Trophoblast cell (in vitro differentiated cells and primary cell): Measurements from ENCODE around the gene ABHD1.

ENCODE experiments used
- DNase-seq, 2 donors: peaks; one replicate each; pipeline ENCODE4 v3.0.0-alpha.2; 2016
- H2AFZ ChIP-seq: 2 replicates; pipeline ENCODE4 v1.6.1; 2013; ENCODE audit warnings: low read length, moderate library complexity, mild to moderate bottlenecking; ENCODE audit not compliant: insufficient read depth, poor library complexity
- H2AK5ac ChIP-seq: 2 replicates; pipeline ENCODE4 v1.6.1; 2013; ENCODE audit warnings: mild to moderate bottlenecking, low read length
- H2BK120ac ChIP-seq: 2 replicates; pipeline ENCODE4 v1.6.1; 2013; ENCODE audit warnings: low read length, mild to moderate bottlenecking, moderate library complexity; ENCODE audit not compliant: insufficient read depth, poor library complexity
- H2BK12ac ChIP-seq: 2 replicates; pipeline ENCODE4 v1.6.1; 2013; ENCODE audit warnings: mild to moderate bottlenecking, low read length, moderate library complexity
- H2BK5ac ChIP-seq: 2 replicates; pipeline ENCODE4 v1.6.1; 2013; ENCODE audit warnings: low read length, low read depth, moderate library complexity, mild to moderate bottlenecking; ENCODE audit not compliant: poor library complexity
- H3K14ac ChIP-seq: 2 replicates; pipeline ENCODE4 v1.6.1; 2013; ENCODE audit warnings: mild to moderate bottlenecking, low read length
- H3K18ac ChIP-seq: 2 replicates; pipeline ENCODE4 v1.6.1; 2013; ENCODE audit warnings: mild to moderate bottlenecking, low read length
- H3K23ac ChIP-seq: 2 replicates; pipeline ENCODE4 v1.6.1; 2013; ENCODE audit warnings: low read length
- H3K27ac ChIP-seq: 2 replicates; pipeline ENCODE4 v1.5.1; 2013; ENCODE audit warnings: low read depth, mild to moderate bottlenecking, inconsistent platforms, low read length, moderate library complexity
- H3K27me3 ChIP-seq: 2 replicates; pipeline ENCODE4 v1.6.1; 2013; ENCODE audit warnings: inconsistent platforms, mild to moderate bottlenecking, low read length, moderate library complexity; ENCODE audit not compliant: insufficient read depth
- H3K36me3 ChIP-seq, 2 experiments: 1 replicate in 1 of 2; 2 replicates in 1 of 2; pipeline ENCODE4 v1.6.1; 2013; ENCODE audit warnings: low read length in 2 of 2, mild to moderate bottlenecking in 2 of 2, moderate library complexity in 1 of 2; ENCODE audit not compliant: insufficient read depth in 2 of 2, control insufficient read depth in 1 of 2
- H3K4ac ChIP-seq: 2 replicates; pipeline ENCODE4 v1.6.1; 2013; ENCODE audit warnings: low read depth, mild to moderate bottlenecking, low read length, moderate library complexity
- H3K4me1 ChIP-seq, 2 experiments: 1 replicate in 1 of 2; 2 replicates in 1 of 2; pipeline ENCODE4 v1.6.1; 2013; ENCODE audit warnings: low read length in 2 of 2, mild to moderate bottlenecking in 2 of 2, moderate library complexity in 1 of 2; ENCODE audit not compliant: insufficient read depth in 2 of 2, control insufficient read depth in 1 of 2
- H3K4me2 ChIP-seq: 2 replicates; pipeline ENCODE4 v1.6.1; 2013; ENCODE audit warnings: inconsistent platforms, mild to moderate bottlenecking, low read length, moderate library complexity
- H3K4me3 ChIP-seq: 2 replicates; pipeline ENCODE4 v1.5.1; 2013; ENCODE audit warnings: mild to moderate bottlenecking, low read depth, low read length, inconsistent platforms
- H3K79me1 ChIP-seq: one replicate; pipeline ENCODE4 v1.6.1; 2013; ENCODE audit warnings: low read length
- H3K79me2 ChIP-seq: 2 replicates; pipeline ENCODE4 v1.6.1; 2013; ENCODE audit warnings: low read length, mild to moderate bottlenecking; ENCODE audit not compliant: control insufficient read depth, insufficient read depth, poor library complexity
- H3K9ac ChIP-seq: 2 replicates; pipeline ENCODE4 v1.6.1; 2013; ENCODE audit warnings: mild to moderate bottlenecking, low read length
- H3K9me3 ChIP-seq: 2 replicates; pipeline ENCODE4 v1.6.1; 2013; ENCODE audit warnings: low read depth, mild to moderate bottlenecking, control low read depth, inconsistent platforms, low read length; ENCODE audit not compliant: insufficient read depth
- H4K12ac ChIP-seq: 2 replicates; pipeline ENCODE4 v1.6.1; 2013; ENCODE audit warnings: low read depth, mild to moderate bottlenecking, low read length, moderate library complexity
- H4K8ac ChIP-seq: 2 replicates; pipeline ENCODE4 v1.6.1; 2013; ENCODE audit warnings: low read depth, mild to moderate bottlenecking, low read length, moderate library complexity
- H4K91ac ChIP-seq: one replicate; pipeline ENCODE4 v1.6.1; 2013; ENCODE audit warnings: low read depth, mild to moderate bottlenecking, low read length, moderate library complexity
- WGBS: extraction: QIAGEN DNeasy Blood & Tissue Kit; methylation state at CpG from one replicate; pipeline ENCODE4 v1.1.7; 2013; ENCODE audit warnings: missing lambda C conversion rate; ENCODE audit not compliant: insufficient read length, insufficient coverage; ENCODE audit errors: extremely low coverage; 5-methylcytosine and 5-hydroxymethylcytosine counted together

The ABHD1 gene

GRCh38 chr2:27121906-27122305 is 1.7 kb upstream of the ABHD1 start:
- no peak overlapping the region for H3K23ac ChIP-seq
- H4K12ac ChIP-seq, result no peak overlapping the region
- H4K8ac ChIP-seq, result no peak overlapping the region
- H3K9ac ChIP-seq, result no peak overlapping the region
- no peak overlapping the region for H4K91ac ChIP-seq
- no peak for DNase-seq
- no peak overlapping the region for H3K27ac ChIP-seq
- H3K36me3 ChIP-seq, result no peaks in the 10 kb centered on the region
- no peak overlapping the region for H2BK120ac ChIP-seq
- no peak overlapping the region for H3K4me2 ChIP-seq
- H2BK5ac ChIP-seq, result no peak overlapping the region
- no peak overlapping the region for H3K4ac ChIP-seq
- H3K79me2 ChIP-seq, result no peaks in the 10 kb centered on the region
- no peak overlapping the region for H2BK12ac ChIP-seq
- no peak overlapping the region for H2AFZ ChIP-seq
- no peak overlapping the region for H3K18ac ChIP-seq
- H3K4me1 ChIP-seq, result peaks cover 7 to 14% of the 10 kb centered on the region in 2 experiments
- H3K14ac ChIP-seq, result no peak overlapping the region
- H3K27me3 ChIP-seq, result peaks cover 47% of the 10 kb centered on the region
- H2AK5ac ChIP-seq, result no peak overlapping the region
- H3K79me1 ChIP-seq, result no peaks in the 10 kb centered on the region
- WGBS, result no CpG with 5 or more reads among the region's 2 CpGs
- H3K9me3 ChIP-seq, result peaks cover 6% of the 10 kb centered on the region
- H3K4me3 ChIP-seq, result no peak overlapping the region

DNA sequence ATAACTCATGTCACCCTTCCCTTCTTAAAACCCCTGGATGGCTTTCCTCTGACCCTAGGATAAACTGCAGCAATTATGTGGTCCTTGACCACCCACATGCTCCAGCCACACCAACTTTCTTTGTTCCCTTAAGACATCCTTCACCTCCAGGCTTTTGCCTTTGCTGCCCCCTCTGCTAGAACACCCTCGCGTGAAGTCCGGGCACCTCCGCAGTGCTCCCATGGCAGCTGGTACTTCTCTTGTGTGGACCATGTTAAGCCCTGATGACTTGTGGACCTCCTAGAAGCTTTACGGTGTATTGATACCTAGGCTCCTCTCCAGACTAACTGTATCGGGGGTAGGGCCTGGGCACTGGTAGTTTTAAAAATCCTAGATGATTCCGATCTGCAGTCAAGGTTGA is 824 bp upstream of the ABHD1 start:
- no peak overlapping the region for H2AFZ ChIP-seq
- no peak for DNase-seq
- H3K4ac ChIP-seq, result no peak overlapping the region
- no peak overlapping the region for H2BK5ac ChIP-seq
- H3K9me3 ChIP-seq, result peaks cover 6% of the 10 kb centered on the region
- H2BK120ac ChIP-seq, result no peak overlapping the region
- no peaks in the 10 kb centered on the region for H3K79me2 ChIP-seq
- no peak overlapping the region for H2AK5ac ChIP-seq
- peaks cover 45% of the 10 kb centered on the region for H3K27me3 ChIP-seq
- H3K4me3 ChIP-seq, result no peak overlapping the region
- no peak overlapping the region for H4K8ac ChIP-seq
- WGBS, result no CpG with 5 or more reads among the region's 7 CpGs
- H3K27ac ChIP-seq, result no peak overlapping the region
- no peaks in the 10 kb centered on the region for H3K36me3 ChIP-seq
- no peak overlapping the region for H2BK12ac ChIP-seq
- H4K12ac ChIP-seq, result no peak overlapping the region
- no peak overlapping the region for H3K4me2 ChIP-seq
- no peak overlapping the region for H3K9ac ChIP-seq
- H3K18ac ChIP-seq, result no peak overlapping the region
- H4K91ac ChIP-seq, result no peak overlapping the region
- H3K14ac ChIP-seq, result no peak overlapping the region
- H3K79me1 ChIP-seq, result no peaks in the 10 kb centered on the region
- H3K4me1 ChIP-seq, result peaks cover 7 to 14% of the 10 kb centered on the region in 2 experiments
- H3K23ac ChIP-seq, result no peak overlapping the region

DNA sequence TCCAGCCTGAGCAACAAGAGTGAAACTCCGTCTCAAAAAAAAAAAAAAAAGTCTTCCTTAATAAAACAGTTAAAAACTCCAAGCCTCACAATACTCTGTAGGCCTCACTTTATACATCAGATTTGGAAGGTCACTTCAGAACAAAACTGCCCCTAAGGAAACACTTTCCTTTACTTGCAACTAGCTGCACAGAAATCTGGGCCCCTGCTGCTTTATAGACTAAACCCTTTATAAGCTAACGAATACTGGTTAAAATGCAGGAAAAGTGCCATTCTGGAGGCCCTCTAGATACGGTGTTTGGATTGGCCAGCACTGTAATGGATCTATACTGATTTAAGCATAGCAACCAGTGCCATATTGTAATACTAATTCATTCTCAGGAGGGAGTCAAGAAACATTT is 1.5 kb downstream of the ABHD1 start:
- Histone ChIP-seq H4K12ac (no peak overlapping the region), H3K4me2 (no peak overlapping the region), H3K36me3 (peaks cover 6% of the 10 kb centered on the region in 2 experiments), H2BK120ac (no peak overlapping the region), H2BK12ac (no peak overlapping the region), H3K79me1 (no peaks in the 10 kb centered on the region), H2AK5ac (no peak overlapping the region), H2AFZ (no peak overlapping the region), H2BK5ac (no peak overlapping the region), H4K8ac (no peak overlapping the region), H3K27ac (no peak overlapping the region), H3K4me3 (no peak overlapping the region), H3K79me2 (no peaks in the 10 kb centered on the region), H3K23ac (no peak overlapping the region), H3K4me1 (peaks cover 2 to 6% of the 10 kb centered on the region in 2 experiments), H4K91ac (no peak overlapping the region), H3K14ac (no peak overlapping the region), H3K27me3 (peaks cover 24% of the 10 kb centered on the region), H3K9ac (no peak overlapping the region), H3K4ac (no peak overlapping the region), H3K9me3 (peaks cover 2% of the 10 kb centered on the region), H3K18ac (no peak overlapping the region)
- no CpG with 5 or more reads among the region's 3 CpGs for WGBS
- no peak for DNase-seq

GRCh38 chr2:27126252-27126710 is 2.7 kb downstream of the ABHD1 start:
- Histone ChIP-seq H3K79me2 (no peaks in the 10 kb centered on the region), H3K27me3 (peaks cover 15% of the 10 kb centered on the region), H3K18ac (no peak overlapping the region), H2AFZ (no peak overlapping the region), H2AK5ac (no peak overlapping the region), H3K79me1 (no peaks in the 10 kb centered on the region), H3K23ac (no peak overlapping the region), H3K27ac (no peak overlapping the region), H4K8ac (no peak overlapping the region), H4K91ac (no peak overlapping the region), H3K36me3 (peaks cover 16 to 18% of the 10 kb centered on the region in 2 experiments), H2BK120ac (no peak overlapping the region), H3K4ac (no peak overlapping the region), H2BK12ac (no peak overlapping the region), H3K14ac (no peak overlapping the region), H3K9ac (no peak overlapping the region), H4K12ac (no peak overlapping the region), H3K4me3 (no peak overlapping the region), H3K4me1 (peaks cover 2 to 6% of the 10 kb centered on the region in 2 experiments), H3K4me2 (no peak overlapping the region), H3K9me3 (peaks cover 2% of the 10 kb centered on the region), H2BK5ac (no peak overlapping the region)
- no peak for DNase-seq
- WGBS, result no CpG with 5 or more reads among the region's 5 CpGs
